ENCODE measurements around the gene MYBPC3.

MYBPC3 gene

DNA sequence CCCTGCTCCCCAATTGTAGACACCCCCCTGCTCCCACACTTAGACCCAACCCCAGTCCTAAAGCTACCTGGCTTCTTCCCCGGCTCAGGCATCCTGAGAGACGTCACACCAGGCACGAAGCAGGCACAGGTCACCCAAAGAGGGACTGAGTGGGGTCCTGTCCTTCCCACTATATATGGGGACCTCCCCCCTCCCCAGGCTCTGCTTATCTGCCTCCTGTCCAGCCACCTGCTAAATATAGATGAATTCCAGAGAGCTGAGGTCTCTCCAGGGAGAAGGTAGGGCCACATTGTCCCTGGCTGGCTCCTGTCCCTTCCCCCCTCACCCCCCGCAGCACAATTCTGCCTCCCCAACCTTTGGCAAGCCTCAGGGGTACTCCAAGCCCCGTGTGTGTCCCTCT lies at the start of gene MYBPC3:
Gene MYBPC3 (minus strand): TSS at position 147 of the 400 bp plus-strand sequence. CDS start 55 bp downstream, at position 92.
- DNase-seq (ENCODE audit: low spot score), result no peak

DNA sequence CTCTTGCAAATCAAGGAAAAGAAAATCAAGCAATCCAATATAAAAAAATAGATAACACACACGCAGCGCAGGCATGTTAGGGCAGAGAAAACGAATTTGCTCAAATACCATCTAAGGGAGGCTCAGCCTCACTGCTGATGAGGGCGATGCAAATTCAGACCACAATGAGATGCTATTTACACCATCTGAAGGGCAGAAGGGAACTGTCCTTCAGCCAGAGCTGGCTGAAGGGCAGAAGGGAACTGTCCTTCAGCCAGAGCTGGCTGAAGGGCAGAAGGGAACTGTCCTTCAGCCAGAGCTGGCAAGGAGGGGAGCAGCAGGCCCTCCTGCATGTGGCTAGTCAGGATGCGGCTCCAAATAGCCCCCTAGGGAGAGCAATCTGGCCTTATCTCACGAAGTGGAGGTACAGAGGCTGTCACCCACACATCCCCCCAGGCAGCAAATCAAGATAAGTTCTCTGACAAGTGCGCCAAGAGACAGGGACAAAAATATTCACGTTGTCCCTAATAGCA lies 48.3 kb upstream of the MYBPC3 start:
- no peak for DNase-seq (ENCODE audit: low spot score)

DNA sequence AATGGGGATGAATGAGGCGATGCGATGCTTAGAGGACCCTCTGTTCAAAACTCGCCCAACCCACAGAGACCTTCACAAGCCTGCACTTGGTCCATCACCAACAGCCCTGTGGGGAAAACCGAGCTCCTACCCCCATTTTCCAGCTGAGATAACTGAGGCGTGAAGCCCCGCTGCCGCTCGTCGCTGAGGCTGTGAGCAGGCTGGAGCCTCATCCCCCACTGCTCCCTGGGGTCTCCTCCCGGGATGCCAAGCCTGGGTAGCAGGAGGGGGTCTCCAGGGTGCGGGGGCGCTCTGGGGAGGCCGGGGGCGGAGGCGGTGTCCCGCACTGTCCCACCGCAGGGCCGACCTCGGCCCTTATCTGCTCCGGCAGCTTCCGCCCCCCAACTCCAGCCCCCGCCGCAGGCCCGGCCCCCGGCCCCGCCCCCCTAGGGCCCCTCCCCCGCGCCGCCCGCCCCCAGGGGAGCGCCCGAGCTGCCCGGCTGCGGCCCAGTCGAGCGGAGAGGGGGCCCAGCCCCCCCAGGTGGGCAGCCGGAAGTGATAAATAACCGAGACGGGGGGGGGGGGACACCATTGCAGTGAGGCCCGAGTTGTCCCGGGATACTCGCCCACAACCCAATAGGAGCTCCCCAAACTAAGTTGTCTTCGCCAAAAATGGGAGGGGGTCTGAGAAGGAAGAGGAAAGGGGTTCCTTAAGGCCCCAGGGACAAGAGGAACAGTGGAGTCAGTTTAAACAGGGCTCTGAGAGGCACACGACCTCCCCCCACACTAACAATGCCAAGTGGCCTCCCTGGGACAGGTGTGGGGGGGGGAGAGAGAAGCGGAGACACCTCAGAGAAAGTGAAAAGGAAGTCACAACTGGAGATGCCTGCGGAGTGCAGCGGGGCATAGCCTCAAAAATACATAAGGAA lies 47.6 kb upstream of the MYBPC3 start:
- DNase-seq (ENCODE audit: low spot score), result no peak

DNA sequence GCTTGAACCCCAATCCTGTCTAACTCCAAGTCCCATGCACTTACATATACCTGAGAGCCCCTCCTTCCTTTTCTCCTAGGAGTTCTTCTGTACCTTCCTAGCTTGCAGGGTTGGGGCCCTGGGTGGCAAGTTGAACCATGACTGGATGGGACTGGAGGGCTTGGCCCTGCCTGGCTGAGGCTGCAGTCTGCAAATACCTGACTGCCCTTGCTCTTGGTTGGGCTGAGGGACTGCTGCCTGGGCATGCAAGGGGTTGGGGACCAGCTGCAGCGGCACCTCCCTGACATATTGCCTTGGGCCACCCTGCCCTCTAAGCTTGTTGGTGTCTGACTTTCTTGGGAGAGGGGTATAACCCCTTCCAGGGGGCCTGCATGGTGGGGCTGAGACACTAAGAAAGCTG lies 46.0 kb upstream of the MYBPC3 start:
- no peak for DNase-seq (ENCODE audit: low spot score)

DNA sequence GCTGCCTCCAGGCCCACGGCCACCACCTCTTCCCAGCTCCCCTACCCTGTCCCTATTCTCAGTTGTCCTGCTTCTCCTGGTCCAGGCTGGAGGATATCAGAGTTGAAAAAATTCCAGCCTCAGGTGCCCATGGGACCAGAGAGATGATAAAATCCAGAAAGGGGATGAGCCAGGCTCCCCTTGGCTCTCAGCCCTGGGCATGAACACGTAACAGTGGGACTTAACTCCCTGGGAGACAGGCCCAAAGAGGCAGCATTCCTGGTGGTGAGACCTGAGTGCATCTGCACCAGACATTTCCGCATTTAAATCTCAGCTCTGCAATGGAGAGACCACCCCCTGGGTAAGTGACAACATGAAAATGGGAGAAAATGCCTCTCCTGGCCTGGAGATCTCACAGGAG lies 45.5 kb upstream of the MYBPC3 start:
- DNase-seq (ENCODE audit: low spot score), result no peak

DNA sequence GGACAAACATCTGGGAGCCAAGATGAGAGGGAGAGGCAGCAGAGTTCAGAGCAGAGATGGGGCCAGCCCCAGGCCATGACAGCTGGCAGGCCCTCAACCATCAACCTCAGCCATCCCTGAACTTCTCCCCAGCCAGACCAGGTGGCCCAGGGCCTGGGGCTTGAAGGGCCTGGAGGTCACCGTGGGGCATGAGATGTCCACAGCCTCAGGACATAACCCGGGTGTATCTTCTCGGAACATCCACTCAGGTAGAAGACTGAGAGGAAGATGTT lies 43.5 kb upstream of the MYBPC3 start:
- DNase-seq (ENCODE audit: low spot score), result no peak

DNA sequence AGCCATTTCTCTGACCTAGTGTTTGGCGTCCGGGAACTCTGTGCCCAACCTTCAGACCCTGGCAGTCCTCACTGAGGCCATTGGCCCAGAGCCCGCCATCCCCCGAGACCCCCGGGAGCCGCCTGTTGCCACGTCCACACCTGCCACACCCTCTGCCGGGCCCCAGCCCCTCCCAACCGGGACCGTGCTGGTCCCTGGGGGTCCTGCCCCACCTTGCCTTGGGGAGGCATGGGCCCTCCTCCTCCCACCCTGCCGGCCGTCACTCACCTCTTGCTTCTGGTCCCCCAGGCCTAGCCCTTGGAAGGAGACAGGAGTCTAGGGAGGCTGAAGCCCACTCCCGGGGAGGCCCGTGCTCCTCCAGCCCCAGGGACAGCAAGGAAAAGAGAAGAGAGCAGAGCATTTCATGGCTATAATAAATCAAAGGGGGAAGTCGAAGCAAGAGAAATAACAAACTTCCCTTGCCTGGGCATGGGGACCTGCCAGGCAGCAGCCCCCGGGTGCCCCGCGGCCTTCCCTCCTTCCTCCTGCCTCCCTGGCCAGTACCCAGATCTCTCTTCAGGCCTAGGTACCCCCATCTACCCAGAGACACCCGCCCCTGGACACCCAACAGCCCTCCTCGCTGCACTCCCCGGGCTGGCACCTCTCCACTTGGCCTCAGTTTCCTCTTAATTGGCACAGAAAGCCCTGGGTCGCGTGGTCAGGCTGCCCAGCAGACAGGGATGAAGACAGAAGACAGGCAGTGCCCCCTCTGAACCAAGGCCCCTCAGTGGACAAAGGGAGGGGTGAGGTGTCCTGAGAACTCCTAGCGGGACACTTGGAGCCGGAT lies 42.9 kb upstream of the MYBPC3 start:
- no peak for DNase-seq (ENCODE audit: low spot score)

DNA sequence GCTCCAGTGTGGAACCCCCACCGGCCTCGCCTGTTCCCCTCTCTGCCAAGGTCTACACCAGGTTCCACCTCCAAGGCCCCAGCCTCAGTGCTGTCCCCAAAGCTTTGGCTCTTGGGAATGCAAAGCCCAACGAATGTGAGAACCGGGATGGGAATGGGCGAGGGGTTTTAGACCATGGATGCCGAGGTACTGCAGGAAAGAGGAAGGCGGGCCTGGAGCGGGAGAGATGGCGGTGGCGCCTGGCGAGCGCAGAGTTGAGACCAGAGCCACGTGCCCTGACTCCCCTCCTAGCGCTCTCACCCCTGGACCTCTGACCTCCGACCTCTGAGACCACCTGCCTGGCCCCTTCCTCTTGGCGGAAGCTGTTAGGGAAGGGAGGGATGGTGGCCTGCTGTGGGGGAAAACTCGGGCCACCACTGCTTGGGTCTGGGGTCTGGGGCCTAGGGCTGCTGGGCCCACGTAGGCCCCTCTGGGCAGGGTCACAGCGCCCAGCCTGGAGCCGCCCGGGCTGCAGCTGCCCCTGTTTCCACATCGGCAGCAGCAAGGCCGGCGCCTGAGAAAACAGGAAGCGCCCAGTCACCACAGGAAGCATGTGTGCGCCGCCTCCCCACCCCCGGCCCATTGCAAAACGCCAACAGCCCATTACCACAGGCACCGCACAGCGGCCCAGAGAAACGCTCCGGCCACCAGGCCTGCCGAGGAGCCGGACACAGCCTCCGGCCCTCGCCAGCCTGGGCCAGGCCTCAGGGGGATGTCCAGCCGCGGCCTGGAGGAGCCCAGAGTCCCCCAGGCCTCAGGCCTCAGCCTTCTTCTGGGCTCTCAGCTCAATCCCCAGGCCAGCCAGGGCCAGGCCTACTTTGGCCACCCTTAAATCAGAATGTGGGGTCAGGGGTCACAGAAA lies 42.1 kb upstream of the MYBPC3 start:
- DNase-seq (ENCODE audit: low spot score), result no peak

DNA sequence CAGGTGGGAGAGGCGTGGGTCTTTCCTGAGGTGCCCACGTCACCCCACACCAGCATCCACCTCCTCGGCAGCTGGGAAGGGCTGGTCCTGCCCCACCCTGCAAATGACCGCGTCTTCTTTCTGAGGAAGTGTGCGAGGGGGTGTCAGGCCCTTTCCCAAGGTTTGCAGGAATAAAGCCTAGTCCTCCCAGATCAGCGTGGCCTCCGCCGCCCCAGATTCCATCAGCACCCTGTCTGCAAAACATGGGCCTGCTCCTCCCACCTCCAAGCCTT lies 41.5 kb upstream of the MYBPC3 start:
- no peak for DNase-seq (ENCODE audit: low spot score)

DNA sequence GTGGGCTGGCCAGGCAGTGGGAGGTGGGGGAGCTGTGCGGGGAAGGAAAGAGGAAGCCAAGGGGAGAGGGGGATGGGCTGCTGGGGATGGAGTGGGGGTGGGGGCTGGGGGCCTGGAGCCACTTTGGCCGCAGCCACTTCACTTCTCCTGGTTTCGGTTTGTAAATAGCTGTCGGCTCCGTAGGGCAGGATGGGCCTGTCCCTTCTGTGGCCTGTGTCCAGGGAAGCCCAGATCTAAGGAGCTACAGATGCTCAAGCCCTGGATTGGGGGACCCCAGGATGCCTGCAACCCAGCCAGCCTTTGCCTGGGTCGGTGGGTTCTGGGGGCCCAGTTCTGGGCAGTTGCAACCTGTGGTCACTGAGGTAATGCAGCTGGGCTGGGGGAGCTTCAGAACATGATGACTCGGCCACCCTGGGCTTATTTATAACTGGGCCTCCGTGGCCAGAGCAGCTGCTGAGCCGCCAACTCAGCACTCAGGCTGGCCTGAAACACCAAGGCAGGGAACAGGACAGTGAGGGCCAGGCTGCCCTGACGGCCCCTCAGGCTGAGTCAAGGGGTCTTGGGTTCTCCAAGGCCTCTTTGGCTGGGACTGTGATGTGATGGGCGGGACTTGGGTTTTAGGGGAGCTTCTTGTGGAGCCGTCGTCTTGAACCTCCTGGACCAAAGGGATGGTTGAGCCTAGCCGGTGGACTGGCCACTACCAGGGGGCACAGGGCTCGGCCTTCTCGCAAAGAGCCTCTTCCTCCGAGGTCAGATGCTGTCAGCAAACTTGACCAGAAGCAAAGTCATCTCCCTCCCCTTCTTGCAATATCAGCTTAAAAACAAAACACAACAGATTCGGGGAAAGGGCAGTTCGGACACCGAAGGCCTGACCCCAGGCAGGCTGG lies 40.9 kb upstream of the MYBPC3 start:
- DNase-seq (ENCODE audit: low spot score), result peak; percentile 59

DNA sequence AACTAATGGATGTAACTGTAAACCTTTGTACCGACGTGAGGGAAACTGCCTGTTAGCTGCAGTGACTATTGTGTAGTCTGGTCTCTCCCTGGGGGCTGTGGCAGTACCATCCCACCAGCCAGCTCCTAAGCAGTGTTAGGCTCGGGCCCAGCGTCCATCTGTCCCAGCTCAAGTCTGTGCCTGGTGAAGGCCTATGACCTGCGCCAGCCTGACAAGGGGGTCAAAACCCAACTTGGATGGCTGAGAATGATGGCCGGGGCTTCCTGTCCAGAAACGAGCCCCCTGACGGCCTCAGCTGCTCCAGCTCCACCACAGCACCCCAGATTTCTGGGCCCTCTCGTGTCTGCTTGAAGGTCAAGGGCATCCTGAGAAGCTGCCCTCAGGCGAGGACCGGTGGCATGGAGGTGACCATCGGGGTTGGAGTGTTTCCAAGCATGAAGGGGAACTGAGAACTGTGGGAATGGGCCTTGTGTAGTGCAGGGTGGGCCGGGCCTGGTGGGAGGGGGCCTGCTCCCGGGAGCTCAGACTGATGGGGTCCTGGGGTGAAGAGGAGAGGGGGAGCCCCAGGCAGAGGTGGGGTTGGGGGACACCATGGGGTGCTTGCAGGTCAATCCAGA lies 40.2 kb upstream of the MYBPC3 start:
- no peak for DNase-seq (ENCODE audit: low spot score)

DNA sequence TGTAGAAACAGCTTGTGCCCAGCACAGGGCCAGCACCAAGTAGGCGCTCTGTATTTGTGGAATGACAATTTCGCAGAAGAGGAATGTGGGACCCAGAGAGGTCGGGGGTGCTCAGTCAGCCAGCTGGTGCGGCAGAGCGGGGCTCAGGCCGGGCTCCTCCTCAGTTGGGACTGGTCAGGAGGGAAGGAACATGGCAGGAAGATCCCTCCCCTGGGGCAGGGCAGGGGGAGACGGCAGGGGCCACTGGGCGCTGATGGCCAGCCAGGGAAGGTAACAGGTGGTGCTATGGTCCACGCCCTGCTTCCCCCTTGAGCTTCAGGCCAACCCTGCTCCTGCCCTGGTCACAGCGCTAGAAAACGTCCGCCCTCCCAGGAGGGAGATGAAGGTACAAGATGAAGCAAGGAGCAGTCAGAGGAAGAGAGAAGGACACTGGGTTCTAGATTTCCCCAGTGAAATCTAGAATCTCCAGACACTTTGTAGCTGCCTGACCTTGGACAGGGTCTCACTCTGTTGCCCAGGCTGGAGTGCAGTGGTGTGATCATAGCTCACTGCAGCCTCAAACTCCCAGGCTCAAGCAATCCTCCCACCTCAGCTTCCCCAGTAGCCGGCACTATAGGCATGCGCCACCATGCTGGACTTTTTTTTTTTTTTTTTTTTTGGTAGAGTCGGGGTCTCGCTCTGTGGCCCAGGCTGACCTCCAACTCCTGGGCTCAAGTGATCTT lies 39.4 kb upstream of the MYBPC3 start:
- no peak for DNase-seq (ENCODE audit: low spot score)

DNA sequence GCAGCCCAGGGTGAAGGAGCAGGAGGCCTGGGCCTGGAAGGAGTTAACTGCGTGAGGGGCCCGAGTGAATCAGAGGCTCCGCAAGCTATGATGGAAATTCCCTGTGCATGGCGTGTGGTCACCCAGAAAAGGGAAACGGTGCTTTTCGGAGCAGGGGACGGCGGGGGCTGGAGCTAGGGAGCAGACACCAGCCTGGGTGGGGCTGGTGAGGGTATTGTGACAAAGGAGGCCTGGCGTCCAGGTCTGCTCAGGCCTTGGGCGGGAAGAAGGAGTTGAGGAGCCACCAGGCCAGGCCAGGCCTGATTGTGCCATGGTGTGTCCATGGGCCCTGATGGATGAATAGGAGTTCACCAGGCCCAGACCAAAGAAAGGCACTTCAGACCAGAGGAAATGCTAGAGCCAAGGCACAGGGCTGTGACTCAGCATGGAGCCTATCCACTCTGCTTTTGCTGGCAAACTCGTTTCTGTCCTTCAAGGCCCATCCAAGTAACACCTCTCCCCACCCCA lies 38.6 kb upstream of the MYBPC3 start:
- DNase-seq (ENCODE audit: low spot score), result no peak

DNA sequence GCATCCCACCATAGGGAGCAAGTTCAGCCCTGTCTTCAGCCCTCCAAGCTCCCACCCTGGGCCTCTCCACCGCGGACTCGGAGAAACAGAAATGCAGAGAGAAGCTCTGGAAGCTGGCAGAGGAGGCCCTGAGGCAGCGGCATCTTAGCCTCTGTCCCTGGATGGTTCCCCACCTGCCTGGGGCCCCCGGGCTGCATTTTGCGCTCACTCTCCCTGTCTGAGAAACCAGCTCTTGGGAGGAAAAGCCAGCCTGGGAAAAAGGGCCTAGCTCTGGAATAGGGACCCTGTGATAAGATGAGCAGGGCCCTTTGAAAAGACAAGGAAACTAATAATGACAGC lies 37.9 kb upstream of the MYBPC3 start:
- DNase-seq (ENCODE audit: low spot score), result no peak

DNA sequence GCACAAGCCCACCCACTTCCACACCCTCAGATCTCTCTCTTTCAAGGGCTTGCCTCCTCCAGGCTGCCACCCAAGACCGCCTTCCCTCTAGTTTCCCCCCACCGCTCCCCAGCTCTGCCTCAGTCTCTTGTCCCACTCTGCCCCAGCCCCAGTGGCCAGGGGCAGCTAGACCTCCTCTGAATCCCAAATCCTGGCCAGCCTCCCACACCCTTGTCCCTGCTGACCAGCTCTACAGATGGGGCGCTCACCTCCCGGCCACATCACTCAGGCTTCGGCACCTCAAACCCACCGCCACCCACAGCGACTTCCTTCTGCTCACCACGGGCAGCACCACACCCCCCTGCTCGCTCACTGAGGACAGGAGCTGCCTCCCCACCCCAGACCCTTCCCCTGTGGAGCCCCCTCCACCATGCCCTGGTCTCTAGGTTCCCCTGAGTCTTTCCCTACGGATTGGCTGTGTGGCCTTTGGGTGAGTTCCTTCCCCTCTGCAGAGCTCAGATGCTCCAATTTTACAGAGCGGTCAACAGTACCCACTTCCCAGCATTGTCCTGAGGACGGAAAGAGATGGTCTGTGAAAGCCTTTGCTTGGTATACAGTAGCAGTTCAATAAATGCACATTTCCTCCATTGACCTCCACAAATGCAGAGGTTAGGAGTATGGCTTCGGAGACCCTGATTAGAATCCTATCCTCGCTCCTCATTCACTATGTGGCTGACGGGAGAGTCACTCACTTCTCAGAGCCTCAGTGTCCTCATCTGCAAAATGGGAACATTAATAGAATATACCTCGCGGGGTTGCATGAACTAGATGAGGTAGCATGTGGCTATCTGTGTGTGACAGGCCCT lies 37.3 kb upstream of the MYBPC3 start:
- DNase-seq (ENCODE audit: low spot score), result no peak

DNA sequence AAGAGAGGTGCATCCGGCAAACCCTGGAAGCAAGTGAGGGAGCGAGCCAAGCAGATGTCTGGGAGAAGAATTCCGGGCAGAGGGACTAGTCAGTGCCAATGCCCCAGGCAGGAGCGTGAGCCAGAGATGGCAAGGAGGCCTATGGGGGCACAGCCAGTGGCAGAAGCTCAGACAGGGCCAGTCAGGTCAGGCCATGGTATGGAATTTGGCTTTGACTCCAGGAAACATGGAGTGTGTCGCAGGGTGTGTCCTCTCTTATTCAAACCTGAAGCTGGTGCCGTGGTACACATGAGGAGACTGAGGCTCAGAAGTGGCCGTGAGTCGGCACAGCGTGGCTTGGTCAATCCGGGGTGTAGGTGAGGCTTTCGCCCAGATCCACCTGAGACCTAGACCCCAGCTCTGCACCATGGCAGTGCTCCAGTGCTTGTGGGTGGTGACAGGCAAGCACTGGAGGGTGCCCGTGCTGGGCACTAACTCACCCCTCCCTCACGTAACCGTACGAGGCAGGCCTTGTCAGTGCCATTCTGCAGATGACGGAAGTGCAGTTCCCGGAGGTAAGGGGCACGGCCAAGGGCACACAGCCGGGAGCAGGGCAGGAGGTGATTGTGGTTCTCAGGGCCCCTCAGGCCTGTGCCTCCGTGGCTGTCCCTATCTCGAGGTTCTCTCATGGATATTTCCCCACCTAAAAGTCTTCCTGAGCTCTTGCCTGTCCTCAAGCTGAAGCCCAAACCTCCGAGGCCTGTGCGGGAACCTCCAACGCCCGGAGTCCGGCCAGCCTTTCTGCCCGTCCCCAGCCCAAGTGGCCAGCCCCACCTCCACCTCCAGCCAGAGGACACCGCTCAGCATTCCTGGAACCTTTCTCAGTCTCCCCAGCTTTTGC lies 36.4 kb upstream of the MYBPC3 start:
- DNase-seq (ENCODE audit: low spot score), result no peak

DNA sequence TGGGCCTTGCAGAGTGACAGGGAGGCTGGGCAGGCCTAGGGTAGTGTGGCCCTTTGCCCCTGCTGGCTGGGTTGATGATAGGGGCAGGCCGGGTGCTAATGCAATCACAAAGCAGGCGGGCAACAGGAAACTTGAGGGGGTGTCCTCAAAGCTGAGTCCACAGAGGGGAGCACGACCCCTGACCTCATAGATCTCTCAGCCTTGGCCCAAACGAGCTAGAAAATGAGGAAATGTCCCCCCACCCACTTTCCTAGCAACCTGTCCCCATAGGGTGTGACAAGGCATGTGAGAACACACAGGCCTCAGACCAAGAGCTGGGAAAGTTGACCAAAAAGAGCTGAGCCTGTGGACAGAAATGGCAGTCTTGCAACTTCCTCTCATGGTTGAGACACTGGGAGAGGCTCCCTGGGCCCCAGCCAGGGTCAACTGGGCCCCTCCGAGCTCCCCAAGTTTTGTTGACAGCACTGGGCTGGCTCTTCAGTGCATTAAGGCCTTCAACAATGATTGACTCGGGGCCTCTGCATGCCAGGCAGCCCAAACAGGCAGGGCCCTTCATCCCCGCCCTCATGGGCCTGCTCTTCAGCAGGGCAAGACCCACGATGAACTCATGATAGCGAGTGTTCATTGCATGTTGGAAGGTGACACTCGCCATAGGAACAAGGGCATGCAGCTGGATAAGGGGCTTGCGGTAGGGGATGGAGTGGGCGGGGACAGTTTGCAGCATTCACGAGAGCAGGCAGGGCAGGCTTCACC lies 35.6 kb upstream of the MYBPC3 start:
- DNase-seq (ENCODE audit: low spot score), result no peak

Data from AG08395 (cell line).